ENCODE measurements around the gene GDAP2. TPM values are rescaled to one million over a fixed set of nuclear protein-coding genes. Genes with fewer than 3 reads are reported as not detected.

Gene GDAP2
- total RNA-seq, 2 donors from 2014 or later: 15.8 to 20.8 TPM

- Histone ChIP-seq H3K4me3 (no peak overlapping the region), H3K27ac (peak overlapping the region in 1 of 4 donors; percentile 1), H3K27me3 (no peaks in the 10 kb centered on the region), H3K9me3 (no peaks in the 10 kb centered on the region), H3K36me3 (replicated peaks in 1 of 2; ENCODE audit: insufficient read depth in 1 of 2, low read depth in 2 of 2) (peaks cover 4 to 7% of the 10 kb centered on the region in 2 donors), H3K4me1 (peaks cover 45% of the 10 kb centered on the region)
- TF ChIP-seq CTCF (IDR thresholded peaks at IDR 0.05) (no peak), POLR2A (IDR thresholded peaks at IDR 0.05) (no peak)
- intact Hi-C loops (cut with DNase I): no loop called here
- peak in 1 of 4 donors; percentile 6 for DNase-seq
- WGBS, 2 donors: 24 to 32% methylated on average over 2 of the region's 2 CpGs
- ATAC-seq: peak; percentile 64
Measured at GRCh38 chr1:117861694-117862093, 67.7 kb downstream of the GDAP2 start.

GRCh38 chr1:117860896-117861610 is 68.4 kb downstream of the GDAP2 start:
- H3K27ac ChIP-seq: peak overlapping the region in 2 of 4 donors; percentile 1 to 21
- DNase-seq (no peak), ATAC-seq (no peak)
- no peaks in the 10 kb centered on the region for H3K27me3 ChIP-seq
- no peaks in the 10 kb centered on the region for H3K9me3 ChIP-seq
- TF ChIP-seq CTCF (IDR thresholded peaks at IDR 0.05) (no peak), POLR2A (IDR thresholded peaks at IDR 0.05) (no peak)
- no peak overlapping the region for H3K4me3 ChIP-seq
- H3K4me1 ChIP-seq: peaks cover 45% of the 10 kb centered on the region
- peaks cover 2 to 4% of the 10 kb centered on the region in 2 donors for H3K36me3 ChIP-seq (replicated peaks in 1 of 2; ENCODE audit: insufficient read depth in 1 of 2, low read depth in 2 of 2)
- intact Hi-C loops (cut with DNase I): no loop called here
- 56 to 59% methylated on average over 2 of the region's 2 CpGs for WGBS, 2 donors

GRCh38 chr1:117859901-117860300 is 69.5 kb downstream of the GDAP2 start:
- WGBS, 2 donors: 91 to 96% methylated on average over 4 of the region's 4 CpGs
- peaks cover 48% of the 10 kb centered on the region for H3K4me1 ChIP-seq
- H3K9me3 ChIP-seq: no peaks in the 10 kb centered on the region
- ATAC-seq: no peak
- intact Hi-C loops (cut with DNase I): no loop called here
- no peak overlapping the region for H3K4me3 ChIP-seq
- H3K27ac ChIP-seq: no peak overlapping the region
- no peaks in the 10 kb centered on the region for H3K36me3 ChIP-seq (replicated peaks in 1 of 2; ENCODE audit: insufficient read depth in 1 of 2, low read depth in 2 of 2)
- DNase-seq: no peak
- no peak for TF ChIP-seq POLR2A (IDR thresholded peaks at IDR 0.05)
- no peak for TF ChIP-seq CTCF (IDR thresholded peaks at IDR 0.05)
- H3K27me3 ChIP-seq: no peaks in the 10 kb centered on the region

- H3K4me1 ChIP-seq: peaks cover 55% of the 10 kb centered on the region
- H3K36me3 ChIP-seq (replicated peaks in 1 of 2; ENCODE audit: insufficient read depth in 1 of 2, low read depth in 2 of 2): no peaks in the 10 kb centered on the region
- no peak overlapping the region for H3K27ac ChIP-seq
- intact Hi-C loops (cut with DNase I): no loop called here
- no peaks in the 10 kb centered on the region for H3K27me3 ChIP-seq
- ATAC-seq: peak; percentile 80
- no peak for TF ChIP-seq CTCF (IDR thresholded peaks at IDR 0.05)
- TF ChIP-seq POLR2A (IDR thresholded peaks at IDR 0.05): no peak
- WGBS, 2 donors: 29 to 39% methylated on average over 3 of the region's 3 CpGs
- no peak overlapping the region for H3K4me3 ChIP-seq
- H3K9me3 ChIP-seq: no peaks in the 10 kb centered on the region
- DNase-seq: no peak
Measured at GRCh38 chr1:117857418-117857817, 72.0 kb downstream of the GDAP2 start.

All from body of pancreas (tissue), 4 donors.